PC-3 (cell line): Measurements from ENCODE around the gene LIX1L. TPM values are rescaled to one million over a fixed set of nuclear protein-coding genes. Genes with fewer than 3 reads are reported as not detected.
"Not testable (repeated sequence)": the region's sequence is repeated elsewhere in the genome, so short reads cannot be mapped to it uniquely, and the experiment has no call there.

Experiments used
- ATAC-seq: fragments of 200-7000 bp; cut with Tn5 transposase; 2 replicates; pipeline ENCODE4 v1.9.1; 2020; ENCODE audit warnings: mild to moderate bottlenecking, moderate library complexity
- BruUV-seq: library from RNA; stranded (reverse); fragments of 400-500 nt; replicated peaks from 2 replicates; lab custom pipeline; 2021; lab: Mats Ljungman, UMichigan
- CTCF ChIA-PET: fragments of 300-600 bp; sonication (Branson Sonifier 250); formaldehyde crosslinking; loops from one replicate; lab custom pipeline; 2022; ENCODE audit warnings: antibody characterized with exemption; lab: Charles Lee
- POLR2A ChIA-PET: fragments of 300-600 bp; sonication (Branson Sonifier 250); formaldehyde crosslinking; loops from one replicate; lab custom pipeline; 2022; ENCODE audit warnings: antibody characterized with exemption; ENCODE audit not compliant: unreplicated experiment; lab: Charles Lee
- DNase-seq: peaks from one replicate; pipeline ENCODE4 v3.0.0-alpha.2; 2015
- H2AFZ ChIP-seq: fragments of 300-600 bp; sonication (generic); 2 replicates; pipeline ENCODE4 v1.6.0; 2016; ENCODE audit warnings: antibody characterized with exemption, low read length
- H3F3A ChIP-seq: fragments of 300-600 bp; sonication (generic); one replicate; pipeline ENCODE4 v1.6.0; 2017; ENCODE audit warnings: antibody characterized with exemption, low read length, control low read depth, mild to moderate bottlenecking; ENCODE audit not compliant: unreplicated experiment
- H3K27ac ChIP-seq: fragments of 300-600 bp; sonication (generic); 2 replicates; pipeline ENCODE4 v1.5.1; 2016; ENCODE audit warnings: mild to moderate bottlenecking, low read length
- H3K27me3 ChIP-seq: fragments of 300-600 bp; sonication (generic); 2 replicates; pipeline ENCODE4 v1.6.1; 2016; ENCODE audit warnings: low read length, mixed read lengths
- H3K36me3 ChIP-seq: fragments of 300-600 bp; sonication (generic); 2 replicates; pipeline ENCODE4 v1.6.1; 2016; ENCODE audit warnings: low read depth, mixed run types, low read length, mixed read lengths
- H3K4me1 ChIP-seq: fragments of 300-600 bp; sonication (generic); 2 replicates; pipeline ENCODE4 v1.5.1; 2016; ENCODE audit warnings: low read length; ENCODE audit not compliant: insufficient read depth
- H3K4me2 ChIP-seq: fragments of 300-600 bp; sonication (generic); 2 replicates; pipeline ENCODE4 v1.6.0; 2016; ENCODE audit warnings: low read length
- H3K4me3 ChIP-seq: fragments of 300-600 bp; sonication (generic); 2 replicates; pipeline ENCODE4 v1.5.1; 2016; ENCODE audit warnings: mild to moderate bottlenecking, low read length, mixed read lengths
- H3K79me2 ChIP-seq: fragments of 300-600 bp; sonication (generic); 2 replicates; pipeline ENCODE4 v1.6.1; 2017; ENCODE audit warnings: low read length, mixed read lengths
- H3K9ac ChIP-seq: fragments of 300-600 bp; sonication (generic); 2 replicates; pipeline ENCODE4 v1.6.0; 2016; ENCODE audit warnings: mild to moderate bottlenecking, low read length
- H3K9me2 ChIP-seq: fragments of 300-600 bp; sonication (generic); replicated peaks from 2 replicates; pipeline ENCODE4 v1.6.1; 2016; ENCODE audit warnings: mixed run types, low read length, mixed read lengths
- H3K9me3 ChIP-seq: fragments of 300-600 bp; sonication (generic); 2 replicates; pipeline ENCODE4 v1.6.1; 2016; ENCODE audit warnings: low read length, mixed read lengths
- H4K20me1 ChIP-seq: fragments of 300-600 bp; sonication (generic); 2 replicates; pipeline ENCODE4 v1.6.1; 2016; ENCODE audit warnings: low read length, mixed read lengths
- EZH2 ChIP-seq: fragments of 300-600 bp; sonication (generic); IDR thresholded peaks from one replicate; pipeline ENCODE4 v1.6.1; 2017; ENCODE audit warnings: antibody characterized with exemption, mild to moderate bottlenecking, low read length; ENCODE audit not compliant: unreplicated experiment
- EZH2phosphoT487 ChIP-seq: fragments of 300-600 bp; sonication (generic); IDR thresholded peaks from 2 replicates; pipeline ENCODE4 v1.6.1; 2018; ENCODE audit warnings: mild to moderate bottlenecking, antibody characterized with exemption, low read length, borderline replicate concordance
- intact Hi-C: fragments of 100-400 bp; cut with micrococcal nuclease; formaldehyde crosslinking; loops from 2 replicates; pipeline ENCODE4 v1.9.0; 2023
- total RNA-seq: library from RNA; depleted of rRNA; stranded (reverse); fragments of >200 nt; gene quantifications from 2 replicates; pipeline ENCODE4 v1.2.3, GENCODE V29; 2014
- TF ChIP-seq, protein P1 (sequence below): fragments of 300-600 bp; sonication (generic); conservative IDR thresholded peaks from 2 replicates; pipeline ENCODE4 v1.5.1; 2017; ENCODE audit warnings: antibody characterized with exemption, low read depth, mild to moderate bottlenecking, low read length

LIX1L gene
- total RNA-seq, 1 experiment from 2014 or later: 12.5 TPM

- DNase-seq: no peak
- Histone ChIP-seq H3K79me2 (no peaks in the 10 kb centered on the region), H3F3A (no peaks in the 10 kb centered on the region), H3K4me1 (no peaks in the 10 kb centered on the region), H3K4me3 (no peak overlapping the region), H3K9me2 (no peaks in the 10 kb centered on the region), H3K27ac (no peak overlapping the region), H2AFZ (no peak overlapping the region), H4K20me1 (no peaks in the 10 kb centered on the region), H3K27me3 (no peaks in the 10 kb centered on the region), H3K36me3 (no peaks in the 10 kb centered on the region), H3K9me3 (no peaks in the 10 kb centered on the region), H3K9ac (no peak overlapping the region), H3K4me2 (no peak overlapping the region)
- CTCF ChIA-PET: no interaction called here
- TF ChIP-seq EZH2 (no peak), EZH2phosphoT487 (no peak)
- TF ChIP-seq, protein P1, sequence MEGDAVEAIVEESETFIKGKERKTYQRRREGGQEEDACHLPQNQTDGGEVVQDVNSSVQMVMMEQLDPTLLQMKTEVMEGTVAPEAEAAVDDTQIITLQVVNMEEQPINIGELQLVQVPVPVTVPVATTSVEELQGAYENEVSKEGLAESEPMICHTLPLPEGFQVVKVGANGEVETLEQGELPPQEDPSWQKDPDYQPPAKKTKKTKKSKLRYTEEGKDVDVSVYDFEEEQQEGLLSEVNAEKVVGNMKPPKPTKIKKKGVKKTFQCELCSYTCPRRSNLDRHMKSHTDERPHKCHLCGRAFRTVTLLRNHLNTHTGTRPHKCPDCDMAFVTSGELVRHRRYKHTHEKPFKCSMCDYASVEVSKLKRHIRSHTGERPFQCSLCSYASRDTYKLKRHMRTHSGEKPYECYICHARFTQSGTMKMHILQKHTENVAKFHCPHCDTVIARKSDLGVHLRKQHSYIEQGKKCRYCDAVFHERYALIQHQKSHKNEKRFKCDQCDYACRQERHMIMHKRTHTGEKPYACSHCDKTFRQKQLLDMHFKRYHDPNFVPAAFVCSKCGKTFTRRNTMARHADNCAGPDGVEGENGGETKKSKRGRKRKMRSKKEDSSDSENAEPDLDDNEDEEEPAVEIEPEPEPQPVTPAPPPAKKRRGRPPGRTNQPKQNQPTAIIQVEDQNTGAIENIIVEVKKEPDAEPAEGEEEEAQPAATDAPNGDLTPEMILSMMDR: no peak
- no TSS peak for BruUV-seq
- intact Hi-C loops: no loop called here
- POLR2A ChIA-PET: no interaction called here
- no peak for ATAC-seq
Observed at GRCh38 chr1:145936247-145936646, 21.6 kb downstream of the LIX1L start.

DNA sequence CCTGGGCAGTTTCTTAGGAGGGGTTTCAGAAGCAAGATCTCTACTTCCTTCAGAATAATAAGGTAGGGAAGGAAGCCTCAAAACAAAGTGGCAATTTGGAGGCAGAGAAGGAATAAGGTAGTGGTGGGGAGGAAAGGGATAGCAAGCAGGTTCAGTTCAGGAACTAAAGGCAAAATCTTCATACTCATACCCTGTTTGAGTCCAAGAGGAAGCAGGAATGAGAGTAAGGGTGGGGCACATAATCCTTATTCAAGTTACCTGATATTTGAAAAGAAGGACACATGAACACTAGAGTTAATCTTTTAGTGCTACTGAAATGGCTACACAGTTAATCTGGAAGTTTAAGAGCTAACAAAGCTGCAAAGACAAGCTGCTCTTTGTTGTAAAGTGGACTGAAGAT, 22.1 kb downstream of the LIX1L start:
- Histone ChIP-seq H3K79me2 (no peaks in the 10 kb centered on the region), H3K27me3 (no peaks in the 10 kb centered on the region), H3F3A (no peaks in the 10 kb centered on the region), H3K9me2 (no peaks in the 10 kb centered on the region), H3K9me3 (no peaks in the 10 kb centered on the region), H3K36me3 (no peaks in the 10 kb centered on the region), H3K4me2 (no peak overlapping the region), H3K27ac (no peak overlapping the region), H4K20me1 (no peaks in the 10 kb centered on the region), H3K4me3 (no peak overlapping the region), H3K9ac (no peak overlapping the region), H2AFZ (no peak overlapping the region), H3K4me1 (no peaks in the 10 kb centered on the region)
- ChIA-PET POLR2A (no interaction called here), CTCF (no interaction called here)
- intact Hi-C loops: no loop called here
- no TSS peak for BruUV-seq
- DNase-seq (no peak), ATAC-seq (no peak)
- no peak for TF ChIP-seq EZH2phosphoT487

DNA sequence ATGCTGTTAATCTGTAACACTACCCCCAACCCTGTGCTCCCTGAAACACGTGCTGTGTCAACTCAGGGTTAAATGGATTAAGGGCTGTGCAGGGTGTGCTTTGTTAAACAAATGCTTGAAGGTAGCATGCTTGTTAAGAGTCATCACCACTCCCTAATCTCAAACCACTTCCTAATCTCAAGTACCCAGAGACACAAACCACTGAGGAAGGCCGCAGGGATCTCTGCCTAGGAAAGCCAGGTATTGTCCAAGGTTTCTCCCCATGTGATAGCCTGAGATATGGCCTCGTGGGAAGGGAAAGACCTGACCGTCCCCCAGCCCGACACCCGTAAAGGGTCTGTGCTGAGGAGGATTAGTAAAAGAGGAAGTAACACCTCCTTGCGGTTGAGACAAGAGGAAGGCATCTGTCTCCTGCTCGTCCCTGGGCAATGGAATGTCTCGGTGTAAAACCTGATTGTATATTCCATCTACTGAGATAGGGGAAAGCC, 25.3 kb downstream of the LIX1L start:
- BruUV-seq, H3K27ac ChIP-seq, CTCF ChIA-PET: not testable (repeated sequence)

More for the DNA sequence above, 25.3 kb downstream of the LIX1L start:
- DNase-seq, H3K79me2 ChIP-seq, intact Hi-C loops, H3K36me3 ChIP-seq, H3K9me3 ChIP-seq, H3K27me3 ChIP-seq, H3K4me3 ChIP-seq, H3K9me2 ChIP-seq, H3K4me2 ChIP-seq, H3F3A ChIP-seq, ATAC-seq, POLR2A ChIA-PET, H3K9ac ChIP-seq, H4K20me1 ChIP-seq, H3K4me1 ChIP-seq, H2AFZ ChIP-seq: not testable (repeated sequence)
